ENCODE results near the gene PIGO. TPM values are rescaled to one million over a fixed set of nuclear protein-coding genes. Genes with fewer than 3 reads are reported as not detected.

Gene PIGO
- total RNA-seq (2014; rRNA removed; shearing (Covaris generic)) = 26.1 and 27.5 TPM in 2 replicates
- polyA plus RNA-seq (2015; cell fraction: cytosol; rRNA removed) = 19.6 and 23.5 TPM in 2 replicates
- polyA plus RNA-seq (2015; cell fraction: nucleus; rRNA removed) = 67.4 and 86.8 TPM in 2 replicates

DNA sequence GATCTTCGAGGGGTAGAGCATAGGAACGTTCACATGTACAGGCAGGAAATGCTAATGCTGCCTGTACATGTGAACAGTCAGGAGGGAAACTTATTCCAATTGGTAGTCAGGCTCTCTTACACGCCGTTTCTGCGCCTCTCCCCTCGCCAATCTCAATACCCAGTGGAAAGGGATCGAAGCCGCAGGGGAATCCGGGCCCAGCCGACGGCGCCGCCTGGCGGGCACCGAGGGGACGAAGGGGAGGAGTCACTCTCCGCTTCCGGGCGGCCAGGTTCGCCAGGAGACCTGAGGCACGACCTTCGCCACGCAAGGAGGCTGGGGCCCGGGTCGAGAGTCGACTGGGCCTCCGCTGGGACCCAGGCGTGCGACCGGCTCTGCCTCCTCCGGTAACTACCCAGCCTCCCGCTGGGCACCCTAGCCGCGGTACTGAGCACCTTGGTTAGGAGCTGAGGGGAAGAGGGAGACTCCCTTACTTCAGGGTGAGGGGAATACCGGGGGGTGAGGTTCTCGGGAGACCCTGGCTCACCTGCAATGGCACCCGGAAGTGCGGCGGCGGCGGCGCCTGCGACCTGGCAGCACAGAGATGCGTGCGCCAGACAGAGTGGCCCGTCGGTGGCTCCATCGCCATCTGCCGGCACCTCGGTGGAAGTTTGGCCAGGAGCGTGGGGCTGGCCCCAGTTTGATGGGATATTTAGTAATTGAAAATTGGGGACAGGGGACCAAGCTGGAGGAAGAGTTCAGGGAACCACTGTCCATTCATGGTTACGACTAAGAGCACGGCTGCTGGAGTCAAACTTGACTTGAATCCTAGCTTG lies at the start of gene PIGO:
Gene PIGO (minus strand): TSS at position 557 of the 815 bp plus-strand sequence. CDS start 1,026 bp downstream, outside the sequence.
- DNase-seq (ENCODE audit: low read depth) = peak; percentile 85

DNA sequence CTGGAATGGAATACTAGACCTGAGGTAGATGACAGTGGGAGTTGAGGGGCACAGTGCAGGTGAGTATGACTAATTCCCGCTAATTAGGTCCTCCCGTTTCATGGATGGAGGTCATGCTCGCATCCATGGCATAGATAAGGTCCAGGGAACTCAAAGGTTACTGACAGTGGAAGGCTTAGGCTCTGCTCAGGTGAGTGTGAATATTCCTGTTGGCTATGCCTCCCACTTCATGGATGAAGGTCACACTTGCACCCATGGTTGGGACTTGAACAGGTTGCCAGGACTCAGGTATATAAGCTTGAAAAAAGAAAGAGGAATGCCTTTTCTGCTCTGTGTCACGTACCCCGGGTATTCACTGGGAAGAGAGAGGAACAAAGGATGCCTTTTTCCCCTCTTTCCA lies 45.6 kb upstream of the PIGO start:
- no peak for DNase-seq (ENCODE audit: low read depth)

DNA sequence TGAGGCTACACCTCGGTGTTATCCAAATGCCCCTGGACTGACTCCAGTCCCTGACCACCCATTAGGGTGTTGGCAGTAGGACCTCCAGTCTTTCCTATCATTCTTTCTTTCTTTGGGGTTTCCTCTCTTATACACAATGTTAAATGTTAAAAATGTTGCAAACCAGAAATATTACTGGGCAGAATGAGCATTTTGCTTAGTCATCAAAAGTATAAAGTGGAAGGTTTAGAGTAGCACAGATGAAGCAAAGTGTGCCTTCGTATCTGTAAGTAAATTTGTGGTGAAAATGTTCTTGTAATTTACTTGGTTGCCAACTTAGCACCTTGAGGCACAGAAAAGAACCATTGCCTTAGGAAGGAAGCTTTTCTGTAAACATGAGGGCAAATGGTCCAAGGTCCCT lies 43.7 kb upstream of the PIGO start:
- no peak for DNase-seq (ENCODE audit: low read depth)

DNA sequence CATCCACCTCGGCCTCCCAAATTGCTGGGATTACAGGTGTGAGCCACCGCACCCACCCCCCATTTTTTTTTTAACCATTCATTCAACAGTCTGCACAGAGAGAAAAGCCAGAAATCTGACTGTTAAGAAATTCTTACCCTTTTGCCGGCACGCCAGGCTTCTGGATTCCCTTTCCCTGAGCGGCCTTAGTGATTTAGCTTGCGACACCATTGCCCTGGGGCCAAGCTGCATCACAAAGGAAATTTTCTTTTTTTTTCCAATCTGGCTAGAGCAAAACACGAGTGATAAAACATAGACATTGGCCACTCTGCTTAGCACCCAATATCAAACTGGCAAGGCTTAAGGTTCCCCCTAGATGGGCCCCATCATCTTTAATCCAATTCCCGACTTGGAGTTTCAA lies 40.5 kb upstream of the PIGO start:
- no peak for DNase-seq (ENCODE audit: low read depth)

DNA sequence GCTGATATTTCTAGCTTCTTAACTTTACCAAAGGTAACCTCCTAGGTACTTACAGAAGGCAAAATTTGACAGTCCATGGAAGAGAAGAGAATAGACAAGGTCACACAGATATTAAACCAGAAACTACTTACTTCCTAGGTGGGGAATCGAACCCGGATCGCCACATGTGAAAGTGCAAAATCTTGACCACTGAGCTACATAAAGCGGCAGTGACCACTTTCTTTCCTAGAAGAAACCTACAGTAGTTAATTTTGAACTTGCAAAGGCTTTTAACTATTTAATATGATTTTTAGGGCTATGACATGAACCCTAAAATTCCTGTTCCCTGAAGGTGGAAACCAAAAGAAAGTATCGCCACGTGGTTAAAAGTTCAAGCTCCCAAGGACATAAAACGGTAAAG lies 39.6 kb upstream of the PIGO start:
- DNase-seq (ENCODE audit: low read depth) = no peak

DNA sequence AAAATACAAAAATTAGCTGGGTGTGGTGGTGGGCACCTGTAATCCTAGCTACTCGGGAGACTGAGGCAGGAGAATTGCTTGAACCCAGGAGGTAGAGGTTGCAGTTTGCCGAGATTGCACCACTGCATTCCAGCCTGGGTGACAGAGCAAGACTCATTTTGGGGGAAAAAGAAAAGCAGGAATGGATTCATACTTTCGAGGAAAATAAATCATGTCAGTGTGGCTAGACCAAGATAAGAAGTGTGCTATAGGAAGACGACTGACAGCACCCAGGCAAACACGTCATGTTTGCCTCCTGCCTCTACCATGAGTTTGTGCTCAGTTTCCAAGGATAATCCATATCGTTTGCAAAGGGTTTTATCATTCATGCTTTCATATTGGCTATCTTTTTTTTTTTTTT lies 38.5 kb upstream of the PIGO start:
- no peak for DNase-seq (ENCODE audit: low read depth)

DNA sequence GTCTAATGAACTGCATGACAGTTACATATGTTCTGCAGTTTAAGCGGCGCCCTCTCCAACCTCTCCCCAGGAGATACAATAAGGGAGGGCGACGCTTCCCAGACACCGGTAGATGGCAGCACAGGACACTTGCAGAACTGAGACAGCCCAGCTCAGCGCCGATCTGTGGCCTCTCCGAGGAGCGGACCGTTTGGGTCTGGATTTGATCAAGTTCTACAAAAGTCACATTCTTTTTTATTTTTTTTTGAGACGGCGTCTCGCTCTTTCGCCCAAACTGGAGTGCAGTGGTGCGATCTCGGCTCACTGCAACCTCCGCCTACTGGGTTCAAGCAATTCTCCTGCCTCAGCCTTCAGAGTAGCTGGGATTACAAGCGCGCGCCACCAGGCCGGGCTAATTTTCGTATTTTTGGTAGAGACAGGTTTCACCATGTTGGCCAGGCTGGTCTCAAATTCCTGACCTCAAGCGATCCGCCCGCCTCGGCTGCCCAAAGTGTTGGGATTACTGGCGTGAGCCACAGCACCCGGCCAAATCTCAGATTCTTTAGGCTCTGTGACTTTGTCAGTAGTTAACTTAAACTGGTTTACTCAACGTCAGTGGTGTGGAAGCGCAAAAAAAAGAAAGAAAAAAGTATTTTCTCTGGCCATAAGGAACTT lies 20.6 kb upstream of the PIGO start:
- DNase-seq (ENCODE audit: low read depth) = peak; percentile 82

DNA sequence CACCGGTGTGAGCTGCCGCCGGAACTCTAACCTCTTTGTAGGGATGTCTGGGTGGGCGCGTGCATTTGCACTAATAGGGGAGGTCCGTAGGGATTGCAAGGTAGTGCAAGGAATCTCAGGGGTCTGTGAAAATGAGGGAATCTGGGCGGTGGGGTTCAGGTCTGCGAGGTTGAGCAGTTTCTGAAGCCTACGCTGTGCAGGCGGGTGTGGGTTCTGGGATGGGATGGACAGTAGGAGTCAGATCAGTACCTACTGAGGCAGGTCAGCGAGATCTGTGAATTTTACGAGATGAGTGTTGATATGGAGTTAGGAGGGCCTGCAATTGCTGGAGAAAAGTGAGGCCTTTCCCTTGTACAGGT lies 20.1 kb upstream of the PIGO start:
- no peak for DNase-seq (ENCODE audit: low read depth)

DNA sequence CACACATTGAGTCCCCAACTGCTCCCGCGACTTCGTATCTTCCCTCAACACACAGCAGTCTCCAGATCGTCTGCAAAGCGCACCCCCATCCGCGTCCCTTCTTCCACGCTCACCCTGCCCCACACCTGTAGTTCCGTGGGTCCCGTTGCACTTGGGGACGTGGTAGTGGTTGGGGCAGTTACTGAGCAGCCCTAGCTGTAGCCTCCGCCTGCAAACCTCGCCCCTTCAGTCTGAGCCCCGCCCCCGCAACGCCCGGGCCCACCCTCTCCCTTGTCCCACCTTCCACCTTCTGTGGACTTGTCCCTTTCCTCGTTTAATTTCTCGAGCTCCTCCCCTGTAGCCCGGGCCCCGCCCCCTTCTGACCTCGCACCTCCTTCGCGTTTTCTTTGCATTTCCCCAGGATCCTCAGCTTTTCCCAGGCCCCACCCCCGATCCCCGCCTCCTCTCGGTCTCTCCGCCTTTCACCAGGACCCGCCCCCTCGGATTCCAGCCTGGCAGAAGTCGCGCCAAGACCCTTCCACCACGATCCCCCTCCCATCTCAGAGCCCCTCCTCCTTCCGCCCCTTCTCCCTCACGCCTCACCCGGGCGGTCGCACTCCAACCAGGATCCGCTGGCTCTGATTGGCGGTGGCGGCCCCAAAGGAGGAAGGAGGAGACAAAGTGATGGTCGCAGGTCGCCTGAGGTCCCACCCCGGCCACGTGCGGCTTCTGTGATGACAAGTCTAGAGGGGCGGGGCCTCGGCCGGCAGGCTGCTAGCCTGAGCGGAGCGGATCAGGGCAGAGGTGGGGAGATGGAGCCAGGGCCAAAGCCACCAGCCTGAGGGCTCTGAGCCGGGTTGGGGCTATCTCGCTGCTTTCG lies 19.5 kb upstream of the PIGO start, which contains the start of gene ATOSB:
Gene ATOSB (minus strand): TSS at position 183 of the 859 bp plus-strand sequence. CDS start 7,588 bp downstream, outside the sequence.
- DNase-seq (ENCODE audit: low read depth) = peak; percentile 96

DNA sequence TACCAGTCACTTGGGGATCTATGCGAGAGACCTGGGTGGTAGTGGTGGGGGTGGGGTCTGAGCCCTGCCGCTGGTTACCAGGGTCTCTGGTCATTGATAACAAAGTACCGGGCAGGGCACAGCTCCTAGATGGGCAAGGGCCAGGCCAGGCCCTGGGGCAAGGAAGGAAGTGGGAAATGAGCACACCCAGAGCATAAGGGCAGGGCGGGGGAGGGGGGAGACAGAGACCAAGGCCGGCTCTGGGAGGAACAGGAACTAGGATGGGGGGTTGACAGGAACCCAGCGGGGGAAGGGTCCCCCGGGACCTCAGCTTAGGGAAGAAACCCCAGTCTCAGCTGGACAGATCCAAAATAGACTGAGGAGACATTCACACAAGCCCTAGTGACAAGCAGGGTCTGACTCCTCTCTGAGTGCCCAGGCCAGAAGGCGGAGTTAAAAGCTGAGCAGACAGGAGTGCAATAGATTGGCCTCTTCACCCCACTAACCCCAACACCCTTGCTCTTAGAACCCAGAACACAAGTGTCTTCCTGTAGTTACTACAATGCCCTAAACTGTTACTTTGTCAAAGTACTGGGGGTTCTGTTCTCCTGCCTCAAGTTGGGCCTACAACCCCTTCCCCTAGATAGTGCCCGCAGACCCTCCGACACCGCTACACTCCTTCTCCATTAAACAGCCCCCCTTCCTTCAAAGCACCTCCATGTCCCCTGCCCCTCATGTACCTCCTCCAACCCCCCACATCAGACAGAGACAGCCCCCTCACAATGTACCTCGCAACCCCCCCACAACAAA lies 18.6 kb upstream of the PIGO start:
- DNase-seq (ENCODE audit: low read depth) = peak; percentile 56

DNA sequence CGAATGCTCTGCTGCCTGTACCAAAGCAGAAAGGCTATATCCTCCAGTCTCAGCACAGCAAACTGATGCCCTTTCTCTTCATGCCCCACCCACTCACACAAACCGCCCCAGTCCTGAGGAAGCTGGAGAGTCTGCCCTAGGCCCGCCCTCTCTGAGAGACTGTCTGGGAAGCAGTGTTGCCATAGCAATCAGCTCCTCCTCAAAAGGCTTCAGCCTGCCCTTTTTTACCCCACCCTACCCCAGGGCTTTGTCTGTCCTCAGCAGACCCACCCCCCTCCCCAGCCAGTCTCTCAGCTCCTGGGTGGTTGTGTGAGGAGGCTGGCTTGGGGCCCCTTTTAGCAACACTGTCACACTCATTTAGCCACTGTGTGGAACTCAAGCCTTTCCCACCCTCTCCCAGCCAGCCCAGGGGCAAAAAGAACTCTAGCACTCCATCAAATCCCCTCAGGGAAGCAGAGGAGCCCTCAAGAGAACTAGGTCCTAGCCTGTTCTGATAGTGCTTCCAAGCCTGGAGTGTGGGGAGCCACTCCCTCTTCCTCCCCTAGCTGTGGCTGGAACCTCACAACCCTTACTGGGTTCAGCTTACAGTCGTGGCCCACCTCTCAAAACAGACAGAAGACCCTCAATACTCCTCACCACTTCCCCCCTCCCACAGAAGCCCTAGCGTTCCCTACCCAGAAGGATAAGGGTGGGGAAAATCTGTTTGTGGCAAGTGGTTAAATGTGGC lies 17.9 kb upstream of the PIGO start:
- peak; percentile 93 for DNase-seq (ENCODE audit: low read depth)

DNA sequence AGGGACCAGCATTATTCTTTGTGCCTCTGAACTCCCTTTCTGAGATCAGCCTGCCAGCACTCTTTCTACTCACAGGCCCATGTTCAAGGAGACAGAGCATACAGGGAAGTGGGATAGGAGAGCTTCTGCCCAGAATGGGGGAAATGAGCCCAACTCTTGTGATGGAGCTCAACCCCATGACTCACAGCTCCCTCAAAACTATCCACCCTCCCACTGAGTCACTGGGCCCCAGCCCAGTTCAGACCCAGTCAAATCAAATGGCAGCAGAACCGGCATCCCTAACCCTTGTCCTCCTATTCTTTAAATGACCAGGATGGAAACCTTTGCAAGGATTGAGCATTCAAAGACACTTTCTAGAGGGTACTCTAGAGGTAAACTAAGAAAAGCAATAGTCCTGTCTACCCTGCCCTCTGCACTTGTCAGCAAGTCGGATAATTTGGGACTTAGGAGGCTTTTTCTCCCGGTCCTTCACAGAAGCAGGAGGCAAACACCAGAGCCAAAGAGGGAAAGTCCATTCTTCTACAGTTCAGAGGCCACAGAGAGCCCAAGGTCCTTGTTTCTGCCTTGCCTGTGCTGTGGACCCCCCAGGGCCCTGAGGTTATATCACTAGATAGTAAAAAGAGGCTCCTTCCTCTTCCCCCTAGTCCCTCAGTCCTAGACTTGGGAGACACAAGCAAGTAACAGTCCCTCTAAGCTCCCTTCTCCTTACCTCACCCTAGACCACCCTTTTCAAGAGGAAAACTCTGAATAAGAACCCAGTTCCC lies 16.0 kb upstream of the PIGO start:
- peak; percentile 66 for DNase-seq (ENCODE audit: low read depth)

DNA sequence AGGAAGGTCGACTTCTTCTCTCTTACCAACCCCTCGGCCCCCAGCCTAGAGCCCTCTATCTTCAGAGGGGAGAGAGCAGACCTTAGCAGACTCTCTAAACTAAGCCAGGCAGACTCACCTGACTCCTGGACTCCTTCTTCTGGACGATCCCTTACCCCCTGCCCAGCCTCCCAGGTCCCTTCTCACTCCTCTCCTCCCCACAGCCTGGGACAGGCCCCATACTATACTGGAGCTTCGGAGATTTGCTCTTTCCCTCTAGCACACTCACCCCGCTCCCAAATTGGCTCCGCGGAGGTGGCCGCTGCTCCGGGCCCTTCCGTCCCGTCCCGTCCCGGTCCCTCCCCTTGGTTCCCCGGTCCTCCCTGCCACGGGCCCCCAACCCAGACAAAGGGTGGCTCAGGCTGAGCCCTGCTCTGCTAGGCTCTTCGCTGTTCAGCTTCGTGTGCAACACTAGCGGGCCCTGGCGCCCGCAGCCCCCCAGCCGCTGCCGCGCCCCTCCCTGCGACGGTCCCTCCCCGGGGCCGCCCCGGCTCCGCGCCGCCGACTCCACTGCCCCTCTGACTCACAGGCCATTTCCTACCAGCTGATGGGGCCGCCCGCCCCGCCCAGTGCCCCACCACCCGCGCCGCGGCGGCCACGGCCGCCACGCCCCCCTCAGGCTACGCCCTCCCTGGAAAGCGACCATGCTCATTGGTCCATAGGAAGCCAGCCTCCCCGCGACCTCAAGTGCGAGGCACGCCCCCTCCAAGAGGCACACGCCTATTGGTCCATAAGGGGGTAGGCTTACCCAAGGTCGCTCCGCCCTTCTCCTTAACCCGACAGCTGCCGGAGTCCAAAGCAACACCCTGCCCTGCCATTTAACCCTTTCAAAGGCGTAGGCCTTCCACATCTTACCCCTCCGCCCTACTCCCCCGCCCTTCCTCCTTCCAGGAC lies 14.9 kb upstream of the PIGO start:
- peak; percentile 95 for DNase-seq (ENCODE audit: low read depth)

DNA sequence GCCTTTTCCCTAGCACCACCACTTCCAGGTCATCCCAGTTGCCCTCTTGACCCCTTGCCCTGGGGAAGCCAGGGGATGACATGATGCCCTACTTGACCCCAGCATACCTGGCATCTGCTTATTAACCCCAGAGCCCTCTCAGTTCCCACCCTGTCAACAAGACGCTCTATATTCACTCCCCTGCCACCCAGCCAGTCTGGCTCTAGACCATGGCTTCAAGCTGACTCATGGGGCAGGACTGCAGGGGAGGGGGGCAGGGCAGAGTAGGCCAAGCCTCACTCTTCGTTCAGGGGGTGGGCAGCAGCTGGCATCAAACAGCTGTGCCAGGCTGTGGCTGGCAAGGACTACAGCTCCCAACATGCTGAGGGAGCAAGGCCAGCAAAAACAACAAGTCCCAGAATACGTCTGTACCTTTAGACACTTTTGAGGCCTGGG lies 14.0 kb upstream of the PIGO start:
- DNase-seq (ENCODE audit: low read depth) = peak; percentile 75

DNA sequence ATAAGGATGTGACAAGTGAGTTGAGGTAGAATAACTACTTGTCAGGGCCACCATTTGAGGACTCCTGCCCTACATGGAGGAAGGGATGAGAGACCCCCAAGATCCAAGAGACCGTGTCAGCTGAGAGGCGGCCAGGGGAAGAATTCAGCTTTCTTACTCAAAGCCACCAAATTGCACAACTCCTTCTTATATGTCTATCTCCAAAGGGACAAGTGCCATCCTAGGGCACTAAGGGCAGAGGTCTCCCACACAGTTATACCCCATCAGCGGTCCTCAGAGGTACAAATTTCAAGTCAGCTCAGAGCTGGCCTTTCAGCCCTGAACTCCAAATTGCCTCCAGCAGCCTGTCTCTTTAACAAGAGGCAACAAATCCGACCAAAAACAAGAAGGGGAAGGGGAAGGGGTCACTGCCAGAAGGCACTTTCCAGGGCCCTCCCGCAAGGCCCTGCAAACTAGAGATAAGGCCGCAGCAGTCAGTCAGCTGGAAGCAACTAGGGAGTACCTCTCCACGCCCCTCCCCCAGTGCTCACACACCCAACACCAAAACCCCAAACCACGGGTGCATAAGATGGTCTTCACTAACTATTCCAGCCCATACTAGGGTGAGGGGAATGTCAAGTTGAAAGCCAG lies 12.7 kb upstream of the PIGO start:
- DNase-seq (ENCODE audit: low read depth) = no peak

DNA sequence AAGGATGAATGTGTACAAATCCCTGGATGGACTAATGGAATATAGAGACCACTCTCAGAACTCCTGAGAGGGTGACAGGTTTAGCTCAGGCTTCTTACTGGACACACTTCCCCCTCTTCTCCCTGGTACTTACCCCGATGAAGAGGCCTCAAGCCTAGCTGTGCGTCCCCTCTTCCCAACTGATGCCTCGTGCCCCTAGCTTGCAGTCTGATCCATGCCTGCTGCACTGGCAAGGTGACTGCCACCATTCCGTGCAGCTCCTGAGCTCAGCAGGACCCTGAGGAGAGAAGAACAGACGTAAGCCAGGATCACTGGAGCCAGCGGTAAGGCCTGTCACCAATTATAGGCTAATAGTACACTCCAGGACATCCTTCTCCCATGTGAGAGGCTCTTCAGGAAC lies 12.1 kb upstream of the PIGO start:
- no peak for DNase-seq (ENCODE audit: low read depth)

Data from HT1080 (cell line).